Measurements from ENCODE around the gene NDC80. TPM values are rescaled to one million over a fixed set of nuclear protein-coding genes. Genes with fewer than 3 reads are reported as not detected.

Gene NDC80
- total and polyA plus RNA-seq, 9 of the 15 experiments (the other 6 are each of a cell fraction or from before 2014, with no cell fraction given): 65.2 to 97.9 (median 83.3) TPM

- no peak for TF ChIP-seq CHD7 (IDR thresholded peaks at IDR 0.05; ENCODE audit: low read depth, low read length)
- TF ChIP-seq ZEB2 (IDR thresholded peaks at IDR 0.05): 0 out of 2 replicates have a peak, but pooled peaks have one; percentile 17
- TF ChIP-seq, protein P1, sequence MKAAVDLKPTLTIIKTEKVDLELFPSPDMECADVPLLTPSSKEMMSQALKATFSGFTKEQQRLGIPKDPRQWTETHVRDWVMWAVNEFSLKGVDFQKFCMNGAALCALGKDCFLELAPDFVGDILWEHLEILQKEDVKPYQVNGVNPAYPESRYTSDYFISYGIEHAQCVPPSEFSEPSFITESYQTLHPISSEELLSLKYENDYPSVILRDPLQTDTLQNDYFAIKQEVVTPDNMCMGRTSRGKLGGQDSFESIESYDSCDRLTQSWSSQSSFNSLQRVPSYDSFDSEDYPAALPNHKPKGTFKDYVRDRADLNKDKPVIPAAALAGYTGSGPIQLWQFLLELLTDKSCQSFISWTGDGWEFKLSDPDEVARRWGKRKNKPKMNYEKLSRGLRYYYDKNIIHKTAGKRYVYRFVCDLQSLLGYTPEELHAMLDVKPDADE (conservative IDR thresholded peaks at IDR 0.05; ENCODE audit: control insufficient read depth, low read depth, low read length): no peak
- TF ChIP-seq ETV6 (IDR thresholded peaks at IDR 0.05; ENCODE audit: borderline replicate concordance in 1 of 2, low read depth in 2 of 2, low read length in 1 of 2): no peak
- 0 out of 2 replicates have a peak, but pooled peaks have one; percentile 59 for TF ChIP-seq ETV6 (CRISPR knock-in tag; IDR thresholded peaks at IDR 0.05; ENCODE audit: borderline replicate concordance)
- no peak for TF ChIP-seq NR2F6 (CRISPR knock-in tag; IDR thresholded peaks at IDR 0.05)
- TF ChIP-seq MCM5 (IDR thresholded peaks at IDR 0.05; ENCODE audit: low read depth): no peak
- no peak for TF ChIP-seq GMEB1 (CRISPR knock-in tag; IDR thresholded peaks at IDR 0.05)
- no peak for TF ChIP-seq HMG20A (CRISPR knock-in tag; conservative IDR thresholded peaks at IDR 0.05)
- no peak for TF ChIP-seq ATF2 (CRISPR knock-in tag; IDR thresholded peaks at IDR 0.05)
- no peak for TF ChIP-seq POLR2G (IDR thresholded peaks at IDR 0.05; ENCODE audit: low read depth, low read length)
Observed at GRCh38 chr18:2569338-2570207, 1.8 kb upstream of the NDC80 start (continued).

All from K562 (cell line).